ENCODE data around the gene ZNF648.
"Not testable (repeated sequence)": the region's sequence is repeated elsewhere in the genome, so short reads cannot be mapped to it uniquely, and the experiment has no call there.

DNA sequence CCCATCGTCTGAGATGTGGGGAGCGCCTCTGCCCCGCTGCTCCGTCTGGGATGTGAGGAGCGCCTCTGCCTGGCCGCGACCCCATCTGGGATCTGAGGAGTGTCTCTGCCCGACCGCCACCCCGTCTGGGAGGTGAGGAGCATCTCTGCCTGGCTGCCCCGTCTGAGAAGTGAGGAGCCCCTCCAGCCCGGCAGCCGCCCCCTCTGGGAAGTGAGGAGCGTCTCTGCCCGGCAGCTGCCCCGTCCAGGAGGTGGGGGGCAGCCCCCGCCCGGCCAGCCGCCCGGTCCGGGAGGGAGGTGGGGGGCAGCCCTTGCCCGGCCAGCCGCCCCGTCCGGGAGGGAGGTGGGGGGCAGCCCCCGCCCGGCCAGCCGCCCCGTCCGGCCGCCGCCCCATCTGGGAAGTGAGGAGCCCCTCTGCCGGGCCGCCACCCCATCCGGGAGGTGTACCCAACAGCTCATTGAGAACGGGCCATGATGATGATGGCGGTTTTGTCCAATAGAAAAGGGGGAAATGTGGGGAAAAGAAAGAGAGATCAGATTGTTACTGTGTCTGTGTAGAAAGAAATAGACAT is 50.6 kb downstream of the ZNF648 start:
- TF ChIP-seq, protein P1, sequence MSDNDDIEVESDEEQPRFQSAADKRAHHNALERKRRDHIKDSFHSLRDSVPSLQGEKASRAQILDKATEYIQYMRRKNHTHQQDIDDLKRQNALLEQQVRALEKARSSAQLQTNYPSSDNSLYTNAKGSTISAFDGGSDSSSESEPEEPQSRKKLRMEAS (IDR thresholded peaks at IDR 0.05; ENCODE audit: low read depth, low read length), result not testable (repeated sequence)
- TF ChIP-seq CREM (IDR thresholded peaks at IDR 0.05; ENCODE audit: low read depth), result not testable (repeated sequence)

Data from GM12878 (cell line).